ENCODE results near the gene IGF2R. TPM values are rescaled to one million over a fixed set of nuclear protein-coding genes. Genes with fewer than 3 reads are reported as not detected.
"Not testable (repeated sequence)": the region's sequence is repeated elsewhere in the genome, so short reads cannot be mapped to it uniquely, and the experiment has no call there.

The IGF2R gene
- total and polyA plus RNA-seq, 8 donors = 56.5 to 153 (median 60.4) TPM

DNA sequence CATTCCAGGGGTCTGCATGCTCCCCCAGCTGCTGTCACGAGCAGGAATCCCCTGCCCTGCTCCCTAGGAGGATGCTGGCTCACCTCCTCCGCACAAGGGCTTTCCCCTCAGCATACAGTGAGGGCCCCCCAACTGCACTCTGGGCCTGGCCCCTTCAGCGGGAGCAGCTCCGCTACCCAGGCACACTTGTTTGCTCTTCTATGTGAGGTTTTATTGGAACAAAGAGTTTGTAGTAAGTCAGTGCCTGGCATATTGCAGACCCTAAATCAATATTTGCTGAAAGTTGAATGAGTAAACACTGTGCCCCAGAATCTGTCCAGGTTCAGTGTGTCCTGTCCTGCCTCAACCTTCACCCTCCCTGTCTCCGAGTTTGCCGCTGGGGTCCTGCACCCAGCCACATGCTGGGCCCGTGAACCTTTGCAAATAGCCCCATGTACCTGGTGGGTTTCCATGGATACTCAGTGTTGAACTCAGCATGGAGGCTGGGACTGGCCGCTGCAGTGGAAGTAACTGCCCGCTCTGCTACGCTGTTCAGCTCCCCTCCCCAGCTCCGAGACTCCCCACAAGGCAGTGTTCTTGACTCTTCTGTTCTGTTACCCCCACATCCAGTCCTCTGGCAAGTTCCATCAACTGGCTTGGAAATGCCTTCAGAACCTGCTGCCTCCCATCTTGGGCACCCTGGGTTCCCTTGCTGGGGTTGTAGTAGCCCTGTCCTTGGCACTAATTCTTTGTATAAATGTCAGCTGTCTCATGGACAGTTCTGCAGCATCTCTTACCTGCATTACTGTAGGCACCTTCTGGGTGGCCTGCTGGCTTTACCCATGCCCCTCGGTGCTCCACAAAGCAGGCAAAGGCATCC lies 168.5 kb downstream of the IGF2R start:
- no peak for TF ChIP-seq CTCF (IDR thresholded peaks at IDR 0.05)
- Histone ChIP-seq H3K36me3 (no peaks in the 10 kb centered on the region), H3K27me3 (no peaks in the 10 kb centered on the region), H3K4me3 (no peak overlapping the region), H3K9me3 (no peaks in the 10 kb centered on the region), H3K4me1 (no peaks in the 10 kb centered on the region), H3K27ac (no peak overlapping the region)
- DNase-seq = no peak
- ATAC-seq = no peak
- intact Hi-C loops (cut with DNase I) = loop anchor here in 1 of 2 donors (10.0 kb wide), 1 partner anchor 317 kb away; no protein-coding TSS in a partner anchor

DNA sequence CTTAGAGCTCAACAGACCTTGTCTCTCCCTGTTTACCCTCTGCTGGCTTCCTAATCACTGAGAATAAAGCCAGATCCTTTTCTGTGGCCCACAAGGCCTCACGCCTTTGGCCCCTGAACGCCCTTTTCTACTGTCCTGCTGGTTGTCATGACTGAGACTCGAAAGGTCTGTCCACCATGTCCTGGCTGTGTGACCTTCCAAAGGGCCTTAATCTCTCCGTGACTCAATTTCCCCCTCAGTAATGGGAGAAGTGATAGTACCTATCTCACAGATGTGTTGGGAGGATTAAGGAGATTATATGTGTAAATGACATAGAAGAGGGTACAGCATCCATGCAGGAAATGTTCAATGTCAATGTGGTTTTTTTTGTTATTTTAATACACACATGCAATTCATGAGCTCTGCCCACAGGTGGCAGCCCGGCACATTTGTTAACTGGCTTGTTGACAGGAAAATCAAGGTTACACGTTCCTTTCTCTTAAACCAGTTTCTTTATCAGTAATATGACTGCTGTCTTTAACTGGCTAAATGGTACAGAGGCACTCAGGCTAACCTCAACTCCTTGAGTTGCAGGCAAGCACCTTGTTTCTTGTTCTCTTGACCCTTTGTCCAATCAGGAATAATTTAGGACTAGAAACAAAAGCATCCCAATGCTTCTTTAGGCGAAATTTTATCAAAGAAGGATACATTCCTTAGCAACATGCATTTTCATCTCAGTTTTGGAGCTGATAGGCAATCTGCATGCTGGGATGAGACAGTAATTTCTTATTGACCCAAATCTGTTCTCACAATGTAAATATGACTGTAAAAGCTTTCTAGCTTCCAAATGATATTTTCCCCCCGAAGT lies 169.3 kb downstream of the IGF2R start:
- Histone ChIP-seq H3K27me3 (no peaks in the 10 kb centered on the region), H3K27ac (no peak overlapping the region), H3K4me3 (no peak overlapping the region), H3K36me3 (no peaks in the 10 kb centered on the region), H3K4me1 (no peaks in the 10 kb centered on the region), H3K9me3 (no peaks in the 10 kb centered on the region)
- ATAC-seq (peak; percentile 84), DNase-seq (peak in 2 of 4 donors; percentile 26 to 64)
- TF ChIP-seq CTCF (IDR thresholded peaks at IDR 0.05) = peak; percentile 36 to 53
- intact Hi-C loops (cut with DNase I) = loop anchor here in 1 of 2 donors (10.0 kb wide), 1 partner anchor 317 kb away; no protein-coding TSS in a partner anchor

GRCh38 chr6:160138839-160139419 lies 170.0 kb downstream of the IGF2R start:
- intact Hi-C loops (cut with DNase I) = loop anchor here in 1 of 2 donors (10.0 kb wide), 1 partner anchor 316 kb away; no protein-coding TSS in a partner anchor
- no peaks in the 10 kb centered on the region for H3K36me3 ChIP-seq
- TF ChIP-seq CTCF (IDR thresholded peaks at IDR 0.05) = no peak
- no peak overlapping the region for H3K4me3 ChIP-seq
- no peak overlapping the region for H3K27ac ChIP-seq
- H3K4me1 ChIP-seq = no peaks in the 10 kb centered on the region
- no peaks in the 10 kb centered on the region for H3K27me3 ChIP-seq
- ATAC-seq (no peak), DNase-seq (no peak)
- H3K9me3 ChIP-seq = no peaks in the 10 kb centered on the region

DNA sequence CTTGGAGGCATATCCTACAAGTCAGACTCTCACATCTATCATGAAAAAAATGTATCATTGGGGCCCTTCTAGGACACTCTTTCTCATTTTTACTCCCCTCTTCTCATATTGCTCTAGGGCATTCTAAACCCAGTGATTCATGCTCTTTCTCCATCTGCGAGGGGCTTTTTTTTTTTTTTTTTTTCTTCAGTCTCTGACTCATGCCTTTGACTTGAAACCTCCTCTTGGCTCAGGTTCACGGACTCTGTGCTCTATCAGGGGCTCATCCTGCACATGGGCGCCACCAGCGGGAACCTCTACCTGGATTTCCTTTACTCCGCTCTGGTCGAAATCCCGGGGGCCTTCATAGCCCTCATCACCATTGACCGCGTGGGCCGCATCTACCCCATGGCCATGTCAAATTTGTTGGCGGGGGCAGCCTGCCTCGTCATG lies 170.6 kb downstream of the IGF2R start:
- ATAC-seq (peak; percentile 8), DNase-seq (no peak)
- Histone ChIP-seq H3K9me3 (no peaks in the 10 kb centered on the region), H3K27ac (no peak overlapping the region), H3K36me3 (no peaks in the 10 kb centered on the region), H3K4me3 (no peak overlapping the region), H3K4me1 (no peaks in the 10 kb centered on the region), H3K27me3 (no peaks in the 10 kb centered on the region)
- no peak for TF ChIP-seq CTCF (IDR thresholded peaks at IDR 0.05)
- intact Hi-C loops (cut with DNase I) = loop anchor here in 1 of 2 donors (10.0 kb wide), 1 partner anchor 315 kb away; no protein-coding TSS in a partner anchor

- DNase-seq; ATAC-seq; H3K27me3 ChIP-seq; intact Hi-C loops (cut with DNase I); H3K4me1 ChIP-seq; H3K36me3 ChIP-seq; H3K9me3 ChIP-seq; H3K4me3 ChIP-seq; H3K27ac ChIP-seq: not testable (repeated sequence)
Measured at GRCh38 chr6:160140493-160140892, 171.6 kb downstream of the IGF2R start.
